HG03520 (cell line): ENCODE data around the gene ZNF124.
A peak's percentile ranks its signal among the peaks of the same experiment; 100 is the strongest.
"Not testable (repeated sequence)": the region's sequence is repeated elsewhere in the genome, so short reads cannot be mapped to it uniquely, and the experiment has no call there.

Experiments used
- ATAC-seq: cut with Tn5 transposase; IDR thresholded peaks from one replicate; pipeline ENCODE4 v1.9.1; 2021; ENCODE audit warnings: mild to moderate bottlenecking, moderate library complexity; ENCODE audit not compliant: unreplicated experiment

Gene ZNF124

GRCh38 chr1:247173431-247173830, 1.6 kb upstream of the ZNF124 start:
- no peak for ATAC-seq

GRCh38 chr1:247172996-247173395, 1.2 kb upstream of the ZNF124 start:
- no peak for ATAC-seq

DNA sequence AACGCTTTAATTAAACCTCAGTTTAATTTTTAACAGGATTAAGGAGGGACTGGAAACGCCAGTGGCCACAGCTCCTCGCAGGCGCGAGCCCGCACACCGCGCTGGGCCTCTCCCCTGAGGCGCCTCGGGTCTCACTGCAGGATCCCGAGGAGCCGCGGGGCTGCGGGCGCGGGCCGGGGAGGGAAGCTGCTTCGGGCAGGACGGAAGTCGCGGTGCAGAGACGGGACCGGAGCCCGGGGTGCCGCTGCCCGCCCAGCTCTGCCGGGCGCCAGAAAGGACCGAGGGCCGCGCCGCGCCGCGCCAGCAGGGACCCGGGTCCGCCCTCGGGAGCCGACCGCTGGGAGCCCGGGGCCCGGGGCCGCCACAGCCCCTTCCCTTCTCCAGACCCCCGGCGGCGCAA, 377 bp downstream of the ZNF124 start:
- ATAC-seq, result peak; percentile 42

GRCh38 chr1:247165674-247166073, 6.1 kb downstream of the ZNF124 start:
- ATAC-seq, result no peak

- ATAC-seq, result no peak
Observed at GRCh38 chr1:247164694-247165093, 7.1 kb downstream of the ZNF124 start.

- ATAC-seq, result no peak
Observed at GRCh38 chr1:247156787-247157232, 15.0 kb downstream of the ZNF124 start.

DNA sequence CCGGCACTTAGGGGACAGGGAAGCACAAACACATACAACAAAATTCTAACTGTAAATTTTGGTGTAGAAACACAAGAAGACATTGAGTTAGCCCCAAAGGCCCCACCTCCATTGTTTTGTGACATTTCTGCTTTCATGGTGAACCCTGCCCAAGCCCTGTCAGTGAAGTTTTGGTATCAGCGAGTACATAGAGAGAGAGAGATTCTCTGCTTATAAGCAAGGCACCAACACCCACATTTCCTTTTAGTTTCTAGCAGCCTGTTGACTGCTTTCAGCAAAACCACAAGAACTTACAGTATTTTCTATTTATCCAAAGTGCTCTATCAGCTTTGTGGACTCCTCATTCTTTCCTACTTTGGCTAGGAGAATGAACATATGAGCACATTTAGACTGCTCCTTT, 24.0 kb downstream of the ZNF124 start:
- ATAC-seq, result no peak

DNA sequence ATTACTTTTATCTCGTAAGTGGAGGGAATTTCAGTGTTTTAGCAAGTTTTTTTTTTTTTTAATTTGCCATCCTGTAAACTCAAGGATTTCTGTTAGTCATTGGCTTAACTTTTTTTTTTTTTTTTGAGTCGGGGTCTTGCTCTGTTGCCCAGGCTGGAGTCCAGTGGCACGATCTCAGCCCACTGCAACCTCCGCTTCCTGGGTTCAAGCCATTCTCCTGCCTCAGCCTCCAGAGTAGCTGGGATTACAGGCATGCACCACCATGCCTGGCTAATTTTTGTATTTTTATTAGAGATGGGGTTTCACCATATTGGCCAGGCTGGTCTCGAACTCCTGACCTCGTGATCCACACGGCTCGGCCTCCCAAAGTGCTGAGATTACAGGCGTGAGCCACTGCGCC, 24.7 kb downstream of the ZNF124 start:
- not testable (repeated sequence) for ATAC-seq

GRCh38 chr1:247146671-247147070, 25.1 kb downstream of the ZNF124 start:
- no peak for ATAC-seq

GRCh38 chr1:247145279-247145678, 26.5 kb downstream of the ZNF124 start:
- no peak for ATAC-seq

GRCh38 chr1:247139557-247139956, 32.3 kb downstream of the ZNF124 start:
- ATAC-seq, result not testable (repeated sequence)

- ATAC-seq, result no peak
Observed at GRCh38 chr1:247131236-247131635, 40.6 kb downstream of the ZNF124 start.

DNA sequence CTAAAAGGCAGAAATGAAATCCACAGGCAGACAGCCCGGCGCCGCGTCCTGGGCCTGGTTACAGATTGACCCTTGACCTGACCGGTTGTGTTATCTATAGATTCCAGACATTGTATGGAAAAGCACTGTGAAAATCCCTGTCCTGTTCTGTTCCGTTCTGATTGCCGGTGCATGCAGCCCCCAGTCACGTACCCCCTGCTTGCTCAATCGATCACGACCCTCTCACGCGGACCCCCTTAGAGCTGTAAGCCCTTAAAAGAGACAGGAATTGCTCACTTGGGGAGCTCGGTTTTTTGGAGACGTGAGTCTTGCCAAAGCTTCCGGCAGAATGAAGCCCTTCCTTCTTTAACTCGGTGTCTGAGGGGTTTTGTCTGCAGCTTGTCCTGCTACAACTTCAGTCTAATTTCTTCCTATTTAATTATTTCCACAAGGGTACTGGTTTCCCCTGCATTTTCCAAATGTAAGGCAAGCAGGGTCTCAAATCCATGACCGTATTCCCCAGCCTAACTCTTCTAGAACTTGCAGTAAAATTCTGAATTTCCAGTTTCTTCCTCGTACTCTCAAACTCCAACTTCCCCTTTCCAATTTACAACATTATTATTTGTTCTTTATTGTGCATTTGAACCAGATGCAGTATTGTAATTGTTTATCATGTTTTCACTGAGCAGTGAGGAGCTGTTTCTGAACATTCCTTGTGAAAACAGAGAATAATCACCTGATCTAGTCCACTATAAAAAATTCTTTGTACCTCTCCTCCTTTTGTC, 44.1 kb downstream of the ZNF124 start:
- not testable (repeated sequence) for ATAC-seq

GRCh38 chr1:247126601-247127000, 45.2 kb downstream of the ZNF124 start:
- peak; percentile 51 for ATAC-seq

DNA sequence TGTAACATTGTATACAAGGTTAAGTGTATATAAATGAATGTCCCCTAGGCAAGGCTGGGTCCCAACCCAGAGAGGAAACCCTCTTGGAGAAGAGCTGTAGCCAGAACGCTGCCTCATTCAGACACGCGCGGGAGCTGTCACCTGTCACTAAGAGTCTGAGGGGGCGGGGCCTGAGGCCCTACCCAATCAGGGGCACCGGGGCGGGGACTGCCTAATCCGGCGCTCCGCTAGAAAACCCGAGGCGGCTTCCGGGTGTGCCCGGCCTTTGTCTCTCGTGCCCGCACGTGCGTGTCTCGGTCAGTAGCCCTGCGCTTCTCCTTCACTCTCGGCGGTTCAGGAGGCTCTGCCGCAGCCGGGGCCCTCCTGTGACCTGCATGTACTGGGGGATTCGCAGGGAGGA, 45.7 kb downstream of the ZNF124 start:
- ATAC-seq, result peak; percentile 98

DNA sequence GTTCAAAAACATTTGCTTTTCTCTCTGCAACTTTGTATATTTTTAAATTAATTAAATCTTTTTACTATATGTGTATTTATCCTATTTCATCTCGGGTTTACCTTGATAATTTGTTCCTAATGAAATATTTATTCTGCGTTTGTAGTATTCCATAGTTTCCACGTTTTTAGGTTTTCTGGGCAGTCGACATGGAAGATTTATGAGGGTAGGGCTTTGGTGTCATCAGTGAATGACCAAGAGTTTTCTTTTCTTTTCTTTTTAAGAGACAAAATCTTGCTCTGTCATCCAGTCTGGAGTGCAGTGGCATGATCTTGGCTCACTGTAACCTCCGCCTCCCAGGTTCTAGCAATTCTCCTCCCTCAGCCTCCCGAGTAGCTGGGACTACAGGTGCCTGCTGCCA, 50.4 kb downstream of the ZNF124 start:
- no peak for ATAC-seq

- ATAC-seq, result not testable (repeated sequence)
Observed at GRCh38 chr1:247120408-247120668, 51.5 kb downstream of the ZNF124 start.

DNA sequence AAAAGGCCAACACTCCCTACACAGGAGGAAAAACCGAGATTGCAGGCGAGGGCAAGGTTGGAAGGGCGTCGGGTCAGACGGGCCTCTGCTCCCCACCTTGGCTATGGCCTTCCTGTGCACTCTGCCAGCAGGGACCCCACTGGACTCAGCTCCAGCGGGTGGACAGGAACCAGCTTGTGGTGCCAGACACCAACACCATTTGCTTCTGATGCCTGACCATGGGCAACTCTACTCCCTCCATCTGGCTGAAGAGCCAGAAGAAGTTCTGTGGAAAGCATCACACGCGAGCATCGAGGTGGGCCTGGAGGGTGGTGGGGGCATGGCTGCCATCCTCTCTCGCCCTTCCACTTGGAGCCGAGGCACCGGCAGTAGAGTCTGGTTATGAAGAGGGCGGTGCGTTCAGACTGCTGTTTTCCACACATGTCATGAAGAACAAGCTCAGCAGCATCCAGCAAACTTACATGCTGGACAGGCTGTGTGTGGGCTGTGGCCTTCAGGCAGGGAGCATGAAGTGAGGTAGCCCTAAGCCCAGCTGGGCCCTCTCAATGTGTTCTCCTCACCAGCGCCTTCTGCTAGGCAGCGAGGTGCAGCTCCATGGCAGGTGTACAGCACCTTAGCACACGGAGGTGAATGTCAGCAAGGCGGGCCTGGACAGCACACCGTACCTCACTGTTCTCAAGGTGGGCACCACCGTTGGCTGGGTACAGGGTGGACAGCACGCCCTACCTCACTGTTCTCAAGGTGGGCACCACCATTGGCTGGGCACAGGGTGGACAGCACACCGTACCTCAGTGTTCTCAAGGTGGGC, 52.0 kb downstream of the ZNF124 start:
- ATAC-seq, result no peak

GRCh38 chr1:247118946-247119446, 52.8 kb downstream of the ZNF124 start:
- no peak for ATAC-seq

DNA sequence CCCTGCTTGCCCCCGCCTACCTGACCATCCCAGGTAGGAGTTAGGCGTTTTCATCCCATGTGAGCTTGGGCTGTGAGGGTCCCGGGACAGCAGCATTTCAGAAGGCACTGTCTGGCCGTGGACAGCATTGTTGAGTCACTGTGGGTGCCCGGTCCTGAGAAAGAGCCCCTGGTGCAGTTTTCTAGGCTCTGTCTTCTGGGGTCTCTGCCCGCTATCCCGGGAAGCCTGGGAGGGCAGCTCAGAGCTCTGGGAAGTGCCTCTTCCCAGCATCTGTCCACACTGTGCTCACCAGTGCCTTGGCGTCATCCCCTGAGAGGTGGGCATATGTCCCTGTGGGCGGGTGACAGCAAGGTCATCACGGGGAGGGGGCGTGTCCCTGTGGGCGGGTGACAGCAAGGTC, 56.3 kb downstream of the ZNF124 start:
- ATAC-seq, result no peak

- ATAC-seq, result no peak
Observed at GRCh38 chr1:247115141-247115510, 56.7 kb downstream of the ZNF124 start.
